CD4-positive, alpha-beta memory T cell (primary cell): ENCODE measurements around the gene PIGQ. TPM values are rescaled to one million over a fixed set of nuclear protein-coding genes. Genes with fewer than 3 reads are reported as not detected.

Experiments
- CTCF ChIA-PET: fragments of 350-600 bp; sonication (Branson Sonifier 250); formaldehyde crosslinking; loops from one replicate; lab custom pipeline; 2021; ENCODE audit warnings: inconsistent platforms; ENCODE audit not compliant: partially characterized antibody; lab: Charles Lee
- POLR2A ChIA-PET: fragments of 350-600 bp; sonication (Branson Sonifier 250); formaldehyde crosslinking; loops from one replicate; lab custom pipeline; 2021; ENCODE audit not compliant: partially characterized antibody; lab: Charles Lee
- DNase-seq, 5 donors: peaks; one replicate each; pipeline versions ENCODE4 v3.0.0 to v3.0.0-alpha.2; 2020 to 2022; ENCODE audit warnings: mixed read lengths in 1 of 5
- H3K27ac ChIP-seq: one replicate; pipeline ENCODE4 v1.7.0; 2013; ENCODE audit warnings: low read depth, low read length
- H3K27me3 ChIP-seq: 2 replicates; pipeline ENCODE4 v1.7.0; 2013; ENCODE audit warnings: mild to moderate bottlenecking, low read length, moderate library complexity; ENCODE audit not compliant: insufficient read depth
- H3K36me3 ChIP-seq: 2 replicates; pipeline ENCODE4 v1.7.0; 2013; ENCODE audit warnings: mild to moderate bottlenecking, low read length, moderate library complexity; ENCODE audit not compliant: insufficient read depth
- H3K4me1 ChIP-seq: 2 replicates; pipeline ENCODE4 v1.7.0; 2013; ENCODE audit warnings: mild to moderate bottlenecking, low read length, moderate library complexity; ENCODE audit not compliant: insufficient read depth
- H3K4me3 ChIP-seq, 2 donors: one replicate each; pipeline ENCODE4 v1.7.0; 2013; ENCODE audit warnings: low read length in 2 of 2, mild to moderate bottlenecking in 1 of 2
- H3K9me3 ChIP-seq, 2 donors: one replicate each; pipeline ENCODE4 v1.7.0; 2013; ENCODE audit warnings: low read length in 2 of 2, control low read depth in 1 of 2; ENCODE audit not compliant: control insufficient read depth in 1 of 2
- H3K27ac Mint-ChIP-seq, 7 donors: one replicate each; pipeline ENCODE4 v1.8.0; 2020 to 2021; ENCODE audit warnings: mixed read lengths in 7 of 7, mild to moderate bottlenecking in 6 of 7, inconsistent platforms in 3 of 7, moderate library complexity in 3 of 7
- H3K27me3 Mint-ChIP-seq, 2 donors: one replicate each; pipeline ENCODE4 v1.8.0; 2020 to 2021; ENCODE audit warnings: mixed read lengths in 2 of 2
- H3K36me3 Mint-ChIP-seq, 2 donors: one replicate each; pipeline ENCODE4 v1.8.0; 2020 to 2021; ENCODE audit warnings: mixed read lengths in 2 of 2, inconsistent platforms in 1 of 2, mild to moderate bottlenecking in 1 of 2
- H3K4me1 Mint-ChIP-seq, 4 donors: one replicate each; pipeline ENCODE4 v1.8.0; 2020 to 2021; ENCODE audit warnings: mixed read lengths in 4 of 4, mild to moderate bottlenecking in 1 of 4
- H3K4me3 Mint-ChIP-seq, 8 donors: one replicate each; pipeline ENCODE4 v1.8.0; 2020 to 2021; ENCODE audit warnings: mixed read lengths in 8 of 8, mild to moderate bottlenecking in 7 of 8, moderate library complexity in 6 of 8, inconsistent platforms in 3 of 8
- H3K9me3 Mint-ChIP-seq, 8 donors: one replicate each; pipeline ENCODE4 v1.8.0; 2020 to 2021; ENCODE audit warnings: mixed read lengths in 8 of 8, mild to moderate bottlenecking in 5 of 8, inconsistent platforms in 3 of 8, moderate library complexity in 1 of 8
- intact Hi-C: fragments of 100-400 bp; cut with micrococcal nuclease; formaldehyde crosslinking; loops from one replicate; pipeline ENCODE4 v1.15.1; 2023
- polyA plus RNA-seq, 2 donors: library from polyadenylated mRNA; unstranded; fragments of 300-500 nt; fragmentation: Illumina TruSeq; gene quantifications; one replicate each; pipeline ENCODE4 v1.2.3, GENCODE V29; 2021
- total RNA-seq, 2 experiments: library from RNA; stranded (reverse); gene quantifications; one replicate each; pipeline ENCODE4 v1.2.3, GENCODE V29; 2021

PIGQ gene
- total and polyA plus RNA-seq, 4 experiments from 2014 or later = 7.2 to 63.3 (median 37.0) TPM

GRCh38 chr16:582218-582613 lies 12.4 kb downstream of the PIGQ start:
- intact Hi-C loops = loop anchor here (10.0 kb wide), 1 partner anchor 207 kb away; the partner anchor contains the start of gene MRPL28
- POLR2A ChIA-PET = no interaction called here
- no peaks in the 10 kb centered on the region for H3K36me3 Mint-ChIP-seq
- H3K4me1 Mint-ChIP-seq = peaks cover 0 to under 1% (median under 1%) of the 10 kb centered on the region in 4 donors
- H3K27me3 Mint-ChIP-seq = no peaks in the 10 kb centered on the region
- H3K27ac Mint-ChIP-seq = no peak overlapping the region
- H3K9me3 Mint-ChIP-seq = no peaks in the 10 kb centered on the region
- no peak overlapping the region for H3K4me3 Mint-ChIP-seq
- CTCF ChIA-PET = interaction anchor here (0.8 kb wide), 1 partner anchor 26 kb away, joined by 3 read pairs; no protein-coding TSS in a partner anchor
- H3K9me3 ChIP-seq = no peaks in the 10 kb centered on the region
- H3K27ac ChIP-seq = no peak overlapping the region
- no peaks in the 10 kb centered on the region for H3K27me3 ChIP-seq
- H3K4me3 ChIP-seq = no peak overlapping the region
- no peak for DNase-seq
- no peaks in the 10 kb centered on the region for H3K36me3 ChIP-seq
- H3K4me1 ChIP-seq = no peaks in the 10 kb centered on the region

- Histone ChIP-seq H3K4me3 (no peak overlapping the region), H3K36me3 (no peaks in the 10 kb centered on the region), H3K27me3 (no peaks in the 10 kb centered on the region), H3K9me3 (no peaks in the 10 kb centered on the region), H3K27ac (no peak overlapping the region), H3K4me1 (peaks cover 5% of the 10 kb centered on the region)
- Mint-ChIP-seq H3K36me3 (no peaks in the 10 kb centered on the region), H3K4me1 (peaks cover 2 to 6% (median 4%) of the 10 kb centered on the region in 4 donors), H3K27me3 (no peaks in the 10 kb centered on the region), H3K27ac (no peak overlapping the region), H3K4me3 (no peak overlapping the region), H3K9me3 (no peaks in the 10 kb centered on the region)
- CTCF ChIA-PET = interaction anchor here (0.8 kb wide), 1 partner anchor 26 kb away, joined by 3 read pairs; no protein-coding TSS in a partner anchor
- POLR2A ChIA-PET = no interaction called here
- peak in 1 of 5 donors; percentile 30 for DNase-seq
- intact Hi-C loops = loop anchor here (10.0 kb wide), 1 partner anchor 208 kb away; the partner anchor contains the start of gene MRPL28
Measured at GRCh38 chr16:582614-583331, 13.0 kb downstream of the PIGQ start.

- no peaks in the 10 kb centered on the region for H3K27me3 ChIP-seq
- ChIA-PET CTCF (no interaction called here), POLR2A (no interaction called here)
- H3K4me3 ChIP-seq = no peak overlapping the region
- peak in 1 of 5 donors; percentile 18 for DNase-seq
- Mint-ChIP-seq H3K9me3 (no peaks in the 10 kb centered on the region), H3K27me3 (no peaks in the 10 kb centered on the region), H3K4me1 (peaks cover 2 to 13% (median 8%) of the 10 kb centered on the region in 4 donors), H3K27ac (no peak overlapping the region), H3K36me3 (no peaks in the 10 kb centered on the region), H3K4me3 (no peak overlapping the region)
- intact Hi-C loops = loop anchor here (10.0 kb wide), 1 partner anchor 209 kb away; the partner anchor contains the start of gene MRPL28
- H3K27ac ChIP-seq = no peak overlapping the region
- H3K9me3 ChIP-seq = no peaks in the 10 kb centered on the region
- H3K36me3 ChIP-seq = no peaks in the 10 kb centered on the region
- H3K4me1 ChIP-seq = peaks cover 11% of the 10 kb centered on the region
Measured at GRCh38 chr16:583470-583814, 13.7 kb downstream of the PIGQ start.

GRCh38 chr16:583815-584591 lies 14.2 kb downstream of the PIGQ start:
- Histone ChIP-seq H3K36me3 (no peaks in the 10 kb centered on the region), H3K4me1 (peaks cover 12% of the 10 kb centered on the region), H3K27ac (no peak overlapping the region), H3K9me3 (no peaks in the 10 kb centered on the region), H3K27me3 (no peaks in the 10 kb centered on the region), H3K4me3 (no peak overlapping the region)
- Mint-ChIP-seq H3K27me3 (no peaks in the 10 kb centered on the region), H3K9me3 (no peaks in the 10 kb centered on the region), H3K4me1 (peaks cover 2 to 16% (median 10%) of the 10 kb centered on the region in 4 donors), H3K4me3 (no peak overlapping the region), H3K36me3 (peaks cover 0 to 1% of the 10 kb centered on the region in 2 donors), H3K27ac (no peak overlapping the region)
- peak in 1 of 5 donors; percentile 32 for DNase-seq
- CTCF ChIA-PET = no interaction called here
- POLR2A ChIA-PET = interaction anchor here (1.0 to 1.7 kb wide), 2 partner anchors 52 to 96 kb away, joined by 4 to 7 read pairs; partner anchors contain the start of genes METTL26 and STUB1
- intact Hi-C loops = loop anchor here (10.0 kb wide), 1 partner anchor 209 kb away; the partner anchor contains the start of gene MRPL28

DNA sequence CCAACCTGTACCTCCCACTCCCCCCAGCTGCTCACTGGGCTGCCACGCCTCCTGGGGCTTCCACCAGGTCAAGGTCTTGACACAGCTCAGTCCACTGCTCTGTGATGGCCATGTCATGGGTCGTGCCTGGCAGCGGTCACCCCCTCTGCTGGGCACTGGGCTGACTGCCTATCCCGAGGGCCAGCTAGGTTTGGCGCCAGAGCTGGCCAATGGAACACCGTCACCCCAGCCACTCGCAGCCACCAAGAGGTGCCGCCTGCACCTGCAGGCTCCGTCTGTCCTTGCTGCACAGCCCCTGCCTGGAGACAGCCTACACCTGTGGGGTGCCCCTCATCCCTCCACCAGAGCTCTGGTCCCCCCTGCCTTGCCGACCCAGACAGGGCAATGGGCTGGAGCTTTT lies 15.6 kb downstream of the PIGQ start:
- no peak overlapping the region for H3K4me3 ChIP-seq
- peak overlapping the region in 1 of 7 donors; percentile 70 for H3K27ac Mint-ChIP-seq

DNA sequence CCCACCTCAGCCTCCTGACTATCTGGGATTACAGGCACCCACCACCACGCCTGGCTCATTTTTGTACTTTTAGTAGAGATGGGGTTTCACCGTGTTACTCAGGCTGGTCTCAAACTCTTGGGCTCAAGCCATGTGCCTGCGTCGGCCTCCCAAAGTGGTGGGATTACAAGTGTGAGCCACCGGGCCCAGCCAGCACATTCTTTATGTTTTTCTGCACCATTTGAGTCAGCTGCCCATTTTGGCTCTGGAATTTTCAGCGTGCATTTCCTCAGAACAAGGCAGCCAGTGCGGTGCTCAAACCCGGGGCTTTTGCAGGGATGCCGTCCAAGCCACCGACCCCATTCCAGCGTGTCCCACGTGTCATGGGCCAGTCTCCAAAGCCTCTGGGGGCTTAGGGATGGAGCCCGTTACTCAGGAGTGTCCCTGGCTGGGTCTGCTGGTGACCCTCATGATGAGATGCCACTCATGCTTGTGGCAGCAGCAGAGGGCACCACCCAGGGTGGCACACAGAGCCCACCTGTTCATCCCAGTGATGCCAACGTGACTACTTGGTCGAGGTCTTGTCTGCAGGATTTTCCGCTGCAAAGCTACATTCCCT lies 16.4 kb downstream of the PIGQ start:
- no peak for DNase-seq
- no peaks in the 10 kb centered on the region for H3K9me3 ChIP-seq
- POLR2A ChIA-PET = interaction anchor here (0.6 to 1.2 kb wide), 3 partner anchors 9 to 138 kb away, joined by 3 read pairs; no protein-coding TSS in a partner anchor
- intact Hi-C loops = loop anchor here (10.0 kb wide), 1 partner anchor 211 kb away; the partner anchor contains the start of gene MRPL28
- H3K27ac Mint-ChIP-seq = peak overlapping the region in 3 of 7 donors; percentile 57 to 70 (median 67)
- peaks cover 20% of the 10 kb centered on the region for H3K4me1 ChIP-seq
- no peaks in the 10 kb centered on the region for H3K27me3 Mint-ChIP-seq
- H3K27ac ChIP-seq = no peak overlapping the region
- CTCF ChIA-PET = no interaction called here
- H3K9me3 Mint-ChIP-seq = peaks cover 0 to 2% (median 0%) of the 10 kb centered on the region in 8 donors
- H3K4me1 Mint-ChIP-seq = peaks cover 9 to 33% (median 17%) of the 10 kb centered on the region in 4 donors
- H3K4me3 Mint-ChIP-seq = no peak overlapping the region
- H3K27me3 ChIP-seq = no peaks in the 10 kb centered on the region
- H3K4me3 ChIP-seq = no peak overlapping the region
- peaks cover 0 to 10% of the 10 kb centered on the region in 2 donors for H3K36me3 Mint-ChIP-seq
- no peaks in the 10 kb centered on the region for H3K36me3 ChIP-seq

More for the DNA sequence above, 15.6 kb downstream of the PIGQ start:
- Mint-ChIP-seq H3K36me3 (peaks cover 0 to 7% of the 10 kb centered on the region in 2 donors), H3K4me3 (no peak overlapping the region), H3K9me3 (peaks cover 0 to 2% (median 0%) of the 10 kb centered on the region in 8 donors), H3K27me3 (no peaks in the 10 kb centered on the region), H3K4me1 (peaks cover 2 to 25% (median 10%) of the 10 kb centered on the region in 4 donors)
- no peak for DNase-seq
- ChIA-PET POLR2A (interaction anchor here (0.6 to 1.7 kb wide), 2 partner anchors 51 to 139 kb away, joined by 3 to 7 read pairs; partner anchors contain the start of gene METTL26), CTCF (no interaction called here)
- H3K27me3 ChIP-seq = no peaks in the 10 kb centered on the region
- H3K36me3 ChIP-seq = no peaks in the 10 kb centered on the region
- H3K4me1 ChIP-seq = peaks cover 12% of the 10 kb centered on the region
- H3K27ac ChIP-seq = no peak overlapping the region
- intact Hi-C loops = loop anchor here (10.0 kb wide), 1 partner anchor 211 kb away; the partner anchor contains the start of gene MRPL28
- no peaks in the 10 kb centered on the region for H3K9me3 ChIP-seq
